OCI-LY3 (cell line): Measurements from ENCODE around the gene ANKDD1B.
A peak's percentile ranks its signal among the peaks of the same experiment; 100 is the strongest.

Experiments
- H2AFZ ChIP-seq: fragments of 200-600, 300-600 bp; shearing (Covaris generic); 2 replicates; pipeline ENCODE4 v1.6.0; 2014; ENCODE audit warnings: antibody characterized with exemption, low read depth, low read length
- H3K27ac ChIP-seq: fragments of 200-600, 300-600 bp; sonication (generic); 2 replicates; pipeline ENCODE4 v1.5.1; 2014; ENCODE audit warnings: mild to moderate bottlenecking, low read length, moderate library complexity, mixed read lengths
- H3K27me3 ChIP-seq: fragments of 200-600, 300-600 bp; sonication (generic); 2 replicates; pipeline ENCODE4 v1.6.1; 2014; ENCODE audit warnings: low read depth, low read length, mixed read lengths
- H3K36me3 ChIP-seq: fragments of 200-600, 300-600 bp; sonication (generic); replicated peaks from 2 replicates; pipeline ENCODE3; 2014; ENCODE audit warnings: low read depth, low read length, mixed read lengths
- H3K4me1 ChIP-seq: fragments of 300-600, 200-600 bp; sonication (generic); 2 replicates; pipeline ENCODE4 v1.6.1; 2014; ENCODE audit warnings: low read length, mixed read lengths
- H3K4me2 ChIP-seq: fragments of 200-600, 300-600 bp; sonication (generic); 2 replicates; pipeline ENCODE4 v1.6.1; 2014; ENCODE audit warnings: low read length, mixed read lengths
- H3K4me3 ChIP-seq: fragments of 300-600, 200-600 bp; sonication (generic); 2 replicates; pipeline ENCODE4 v1.5.1; 2014; ENCODE audit warnings: antibody characterized with exemption, mild to moderate bottlenecking, low read length, moderate library complexity
- H3K79me2 ChIP-seq: fragments of 300-600, 200-600 bp; shearing (Covaris generic); 2 replicates; pipeline ENCODE4 v1.6.1; 2014; ENCODE audit warnings: mild to moderate bottlenecking, low read length, mixed read lengths
- H3K9ac ChIP-seq: fragments of 300-600, 200-600 bp; shearing (Covaris generic); 2 replicates; pipeline ENCODE4 v1.6.0; 2014; ENCODE audit warnings: mild to moderate bottlenecking, low read length, moderate library complexity
- H3K9me3 ChIP-seq: fragments of 200-600, 300-600 bp; shearing (Covaris generic); 2 replicates; pipeline ENCODE4 v1.6.1; 2014; ENCODE audit warnings: low read length, mixed read lengths; ENCODE audit not compliant: insufficient read depth
- H4K20me1 ChIP-seq: fragments of 200-600, 300-600 bp; sonication (generic); 2 replicates; pipeline ENCODE4 v1.6.1; 2016; ENCODE audit warnings: low read length, mixed read lengths; ENCODE audit not compliant: insufficient read depth
- CTCF ChIP-seq: fragments of 200-600, 300-600 bp; sonication (generic); IDR thresholded peaks from 2 replicates; pipeline ENCODE4 v1.5.1; 2014; ENCODE audit warnings: antibody characterized with exemption, low read length, low read depth
- EZH2phosphoT487 ChIP-seq: fragments of 200-600 bp; shearing (Covaris generic); IDR thresholded peaks from 2 replicates; pipeline ENCODE4 v1.6.1; 2018; ENCODE audit warnings: antibody characterized with exemption, mixed run types, low read depth

Gene ANKDD1B

GRCh38 chr5:75677607-75678006 lies 66.4 kb downstream of the ANKDD1B start:
- Histone ChIP-seq H3K27ac (no peak overlapping the region), H3K4me3 (no peak overlapping the region), H3K9ac (no peak overlapping the region), H3K4me1 (peaks cover 5% of the 10 kb centered on the region), H4K20me1 (no peaks in the 10 kb centered on the region), H3K27me3 (no peaks in the 10 kb centered on the region), H3K4me2 (no peak overlapping the region), H3K9me3 (no peaks in the 10 kb centered on the region), H3K36me3 (peaks cover 12% of the 10 kb centered on the region), H3K79me2 (no peaks in the 10 kb centered on the region; the same call in 1 of the 2 replicates), H2AFZ (no peak overlapping the region)
- no peak for TF ChIP-seq EZH2phosphoT487
- no peak for TF ChIP-seq CTCF

- no peaks in the 10 kb centered on the region; the same call in 1 of the 2 replicates for H3K79me2 ChIP-seq
- H3K4me2 ChIP-seq, result no peak overlapping the region
- H2AFZ ChIP-seq, result no peak overlapping the region
- H3K9ac ChIP-seq, result no peak overlapping the region
- no peak overlapping the region for H3K4me3 ChIP-seq
- H4K20me1 ChIP-seq, result no peaks in the 10 kb centered on the region
- no peak overlapping the region for H3K27ac ChIP-seq
- H3K27me3 ChIP-seq, result no peaks in the 10 kb centered on the region
- peaks cover 12% of the 10 kb centered on the region for H3K36me3 ChIP-seq
- no peak for TF ChIP-seq CTCF
- peaks cover 5% of the 10 kb centered on the region for H3K4me1 ChIP-seq
- no peaks in the 10 kb centered on the region for H3K9me3 ChIP-seq
Measured at GRCh38 chr5:75678155-75678554, 66.9 kb downstream of the ANKDD1B start.

- H3K27me3 ChIP-seq, result no peaks in the 10 kb centered on the region
- H3K36me3 ChIP-seq, result peaks cover 13% of the 10 kb centered on the region
- H3K9ac ChIP-seq, result peak overlapping the region; percentile 26; the same call in 1 of the 2 replicates
- peaks cover 5% of the 10 kb centered on the region for H3K4me1 ChIP-seq
- H3K4me3 ChIP-seq, result peak overlapping the region; percentile 41
- H3K27ac ChIP-seq, result peak overlapping the region; percentile 33; the same call in 1 of the 2 replicates
- H3K79me2 ChIP-seq, result no peaks in the 10 kb centered on the region; the same call in 1 of the 2 replicates
- H3K4me2 ChIP-seq, result peak overlapping the region; percentile 59
- no peaks in the 10 kb centered on the region for H4K20me1 ChIP-seq
- H2AFZ ChIP-seq, result no peak overlapping the region
- no peaks in the 10 kb centered on the region for H3K9me3 ChIP-seq
- TF ChIP-seq EZH2phosphoT487 (no peak), CTCF (peak; percentile 58)
Measured at GRCh38 chr5:75681125-75681830, 70.0 kb downstream of the ANKDD1B start.

GRCh38 chr5:75685141-75685540 lies 73.9 kb downstream of the ANKDD1B start:
- Histone ChIP-seq H3K36me3 (peaks cover 16% of the 10 kb centered on the region), H3K9ac (no peak overlapping the region), H3K79me2 (no peaks in the 10 kb centered on the region)

More at GRCh38 chr5:75685141-75685540, 73.9 kb downstream of the ANKDD1B start:
- Histone ChIP-seq H3K27me3 (no peaks in the 10 kb centered on the region), H4K20me1 (no peaks in the 10 kb centered on the region), H3K27ac (no peak overlapping the region), H3K4me2 (no peak overlapping the region), H3K4me3 (no peak overlapping the region), H3K4me1 (peaks cover 5% of the 10 kb centered on the region), H2AFZ (no peak overlapping the region), H3K9me3 (no peaks in the 10 kb centered on the region)
- TF ChIP-seq EZH2phosphoT487 (no peak), CTCF (no peak)
